Measurements from ENCODE around the gene PARD3. TPM values are rescaled to one million over a fixed set of nuclear protein-coding genes. Genes with fewer than 3 reads are reported as not detected.
"Not testable (repeated sequence)": the region's sequence is repeated elsewhere in the genome, so short reads cannot be mapped to it uniquely, and the experiment has no call there.

Gene PARD3
- total and polyA plus RNA-seq, 2 experiments from 2014 or later, result 47.2 to 59.7 TPM

DNA sequence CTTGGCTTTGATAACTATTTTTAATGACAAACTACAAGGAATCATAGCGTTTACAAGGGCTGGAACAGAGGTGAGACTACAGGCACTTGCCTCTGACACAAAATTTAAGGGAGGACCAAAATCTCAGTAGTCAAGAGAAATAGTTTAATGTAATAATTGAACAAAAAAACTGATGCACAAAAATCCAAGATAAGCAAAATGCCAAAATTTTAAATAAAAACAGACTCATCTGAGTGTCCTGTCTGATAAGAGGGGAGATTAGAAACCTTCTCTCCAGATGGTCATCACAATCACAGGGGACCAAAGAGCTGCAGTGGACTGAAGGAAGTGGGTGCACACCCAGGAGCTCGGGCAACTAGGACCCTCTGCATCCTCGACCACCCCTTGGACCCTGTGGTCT is 70.5 kb downstream of the PARD3 start:
- Histone ChIP-seq H3K9me3 (ENCODE audit: low read depth) (no peaks in the 10 kb centered on the region), H3K27me3 (no peaks in the 10 kb centered on the region), H3K27ac (no peak overlapping the region), H4K20me1 (ENCODE audit: insufficient read depth, poor library complexity, severe bottlenecking) (peaks cover 58% of the 10 kb centered on the region), H3K4me1 (ENCODE audit: insufficient read depth) (peaks cover 8% of the 10 kb centered on the region), H3K4me3 (no peak overlapping the region), H3K4me2 (no peak overlapping the region), H3K79me2 (peaks cover 95% of the 10 kb centered on the region), H3K36me3 (replicated peaks; ENCODE audit: insufficient read depth, low read depth) (no peaks in the 10 kb centered on the region), H3K9me2 (replicated peaks; ENCODE audit: insufficient read depth) (no peaks in the 10 kb centered on the region), H2AFZ (no peak overlapping the region)
- 92% methylated on average over 3 of the region's 3 CpGs for WGBS (ENCODE audit: low lambda C conversion rate, missing lambda C conversion rate)
- DNase-seq (ENCODE audit: low spot score), result no peak
- TF ChIP-seq, protein P1, sequence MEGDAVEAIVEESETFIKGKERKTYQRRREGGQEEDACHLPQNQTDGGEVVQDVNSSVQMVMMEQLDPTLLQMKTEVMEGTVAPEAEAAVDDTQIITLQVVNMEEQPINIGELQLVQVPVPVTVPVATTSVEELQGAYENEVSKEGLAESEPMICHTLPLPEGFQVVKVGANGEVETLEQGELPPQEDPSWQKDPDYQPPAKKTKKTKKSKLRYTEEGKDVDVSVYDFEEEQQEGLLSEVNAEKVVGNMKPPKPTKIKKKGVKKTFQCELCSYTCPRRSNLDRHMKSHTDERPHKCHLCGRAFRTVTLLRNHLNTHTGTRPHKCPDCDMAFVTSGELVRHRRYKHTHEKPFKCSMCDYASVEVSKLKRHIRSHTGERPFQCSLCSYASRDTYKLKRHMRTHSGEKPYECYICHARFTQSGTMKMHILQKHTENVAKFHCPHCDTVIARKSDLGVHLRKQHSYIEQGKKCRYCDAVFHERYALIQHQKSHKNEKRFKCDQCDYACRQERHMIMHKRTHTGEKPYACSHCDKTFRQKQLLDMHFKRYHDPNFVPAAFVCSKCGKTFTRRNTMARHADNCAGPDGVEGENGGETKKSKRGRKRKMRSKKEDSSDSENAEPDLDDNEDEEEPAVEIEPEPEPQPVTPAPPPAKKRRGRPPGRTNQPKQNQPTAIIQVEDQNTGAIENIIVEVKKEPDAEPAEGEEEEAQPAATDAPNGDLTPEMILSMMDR (IDR thresholded peaks at IDR 0.05; ENCODE audit: poor library complexity), result no peak
- TF ChIP-seq EZH2 (IDR thresholded peaks at IDR 0.05; ENCODE audit: borderline replicate concordance), result no peak
- TF ChIP-seq EZH2phosphoT487 (IDR thresholded peaks at IDR 0.05; ENCODE audit: low read depth, severe bottlenecking, unreplicated experiment), result no peak

DNA sequence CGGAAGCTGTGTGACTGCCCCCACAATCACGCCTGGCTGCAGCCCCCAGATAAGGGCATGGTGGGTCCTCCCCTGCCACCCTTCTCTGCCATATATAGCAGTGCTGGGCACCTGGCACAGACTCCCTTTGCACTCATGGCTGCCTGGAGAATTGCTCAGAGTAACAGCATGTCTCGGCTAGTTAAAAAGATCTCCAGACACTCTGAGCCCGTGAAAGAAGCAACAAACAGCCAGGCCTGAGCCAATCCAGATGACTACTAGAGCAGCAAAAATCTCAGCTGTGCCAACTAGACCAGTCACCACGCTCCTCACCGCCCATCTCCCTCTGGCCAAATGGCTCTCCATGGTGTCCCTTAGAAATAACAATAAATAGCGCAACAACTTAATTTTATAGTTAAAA is 71.3 kb downstream of the PARD3 start:
- Histone ChIP-seq H3K4me3 (no peak overlapping the region), H3K36me3 (replicated peaks; ENCODE audit: insufficient read depth, low read depth) (no peaks in the 10 kb centered on the region), H3K79me2 (peaks cover 96% of the 10 kb centered on the region), H3K9me3 (ENCODE audit: low read depth) (no peaks in the 10 kb centered on the region), H3K4me2 (no peak overlapping the region), H3K27me3 (no peaks in the 10 kb centered on the region), H3K4me1 (ENCODE audit: insufficient read depth) (peaks cover 16% of the 10 kb centered on the region), H3K27ac (no peak overlapping the region), H3K9me2 (replicated peaks; ENCODE audit: insufficient read depth) (no peaks in the 10 kb centered on the region), H4K20me1 (ENCODE audit: insufficient read depth, poor library complexity, severe bottlenecking) (peaks cover 58% of the 10 kb centered on the region), H2AFZ (no peak overlapping the region)
- DNase-seq (ENCODE audit: low spot score), result no peak
- WGBS (ENCODE audit: low lambda C conversion rate, missing lambda C conversion rate), result 70% methylated on average over 7 of the region's 7 CpGs
- TF ChIP-seq EZH2phosphoT487 (IDR thresholded peaks at IDR 0.05; ENCODE audit: low read depth, severe bottlenecking, unreplicated experiment) (no peak), EZH2 (IDR thresholded peaks at IDR 0.05; ENCODE audit: borderline replicate concordance) (no peak)
- TF ChIP-seq, protein P1 (IDR thresholded peaks at IDR 0.05; ENCODE audit: poor library complexity), result no peak

DNA sequence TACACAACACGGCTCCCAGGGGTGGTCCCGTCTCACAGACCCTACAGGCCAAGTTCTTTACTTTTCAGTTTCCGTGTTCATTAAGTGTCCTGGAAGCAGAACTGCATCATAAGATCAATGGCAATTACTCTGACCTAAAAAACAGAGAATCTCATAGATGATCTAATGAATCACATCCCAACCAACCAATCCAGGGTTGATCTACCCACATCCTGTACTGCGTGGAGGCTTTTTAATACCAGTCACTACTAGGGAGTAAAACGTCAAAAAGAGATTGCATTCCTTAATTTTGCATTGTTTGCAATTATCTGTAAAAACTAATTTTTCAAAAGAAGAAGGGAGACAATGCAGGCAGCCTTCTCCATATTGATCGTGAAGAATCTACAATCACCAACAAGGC is 72.6 kb downstream of the PARD3 start:
- Histone ChIP-seq H2AFZ (no peak overlapping the region), H4K20me1 (ENCODE audit: insufficient read depth, poor library complexity, severe bottlenecking) (peaks cover 52% of the 10 kb centered on the region), H3K4me3 (no peak overlapping the region), H3K79me2 (peaks cover 96% of the 10 kb centered on the region), H3K27ac (no peak overlapping the region), H3K9me2 (replicated peaks; ENCODE audit: insufficient read depth) (no peaks in the 10 kb centered on the region), H3K36me3 (replicated peaks; ENCODE audit: insufficient read depth, low read depth) (no peaks in the 10 kb centered on the region), H3K4me2 (no peak overlapping the region), H3K9me3 (ENCODE audit: low read depth) (no peaks in the 10 kb centered on the region), H3K4me1 (ENCODE audit: insufficient read depth) (peaks cover 26% of the 10 kb centered on the region), H3K27me3 (no peaks in the 10 kb centered on the region)
- TF ChIP-seq, protein P1 (IDR thresholded peaks at IDR 0.05; ENCODE audit: poor library complexity), result no peak
- no peak for TF ChIP-seq EZH2 (IDR thresholded peaks at IDR 0.05; ENCODE audit: borderline replicate concordance)
- no peak for TF ChIP-seq EZH2phosphoT487 (IDR thresholded peaks at IDR 0.05; ENCODE audit: low read depth, severe bottlenecking, unreplicated experiment)
- 95% methylated on average over 6 of the region's 6 CpGs for WGBS (ENCODE audit: low lambda C conversion rate, missing lambda C conversion rate)
- no peak for DNase-seq (ENCODE audit: low spot score)

DNA sequence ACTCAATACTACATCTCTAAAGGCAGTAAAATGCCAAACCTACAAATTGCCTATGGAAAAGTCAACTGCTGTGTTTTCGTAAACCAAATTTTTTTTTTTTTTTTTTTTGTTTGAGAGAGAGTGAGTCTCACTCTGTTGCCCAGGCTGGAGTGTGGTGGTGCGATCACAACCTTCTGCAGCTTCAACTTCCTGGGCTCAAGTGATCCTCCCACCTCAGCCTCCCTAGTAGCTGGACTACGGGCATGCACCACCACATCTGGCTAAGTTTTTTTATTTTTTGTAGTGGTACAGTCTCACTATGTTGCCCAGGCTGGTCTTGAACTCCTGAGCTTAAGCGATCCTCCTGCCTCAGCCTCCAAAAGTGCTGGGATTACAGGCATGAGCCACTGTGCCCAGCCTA is 74.0 kb downstream of the PARD3 start:
- H3K9me3 ChIP-seq (ENCODE audit: low read depth); DNase-seq (ENCODE audit: low spot score); H3K4me2 ChIP-seq; H3K27me3 ChIP-seq; H2AFZ ChIP-seq; H3K9me2 ChIP-seq (replicated peaks; ENCODE audit: insufficient read depth); H3K36me3 ChIP-seq (replicated peaks; ENCODE audit: insufficient read depth, low read depth); H3K27ac ChIP-seq; H3K4me3 ChIP-seq: not testable (repeated sequence)
- WGBS (ENCODE audit: low lambda C conversion rate, missing lambda C conversion rate), result 93% methylated on average over 4 of the region's 4 CpGs
- H3K79me2 ChIP-seq, result peaks cover 96% of the 10 kb centered on the region
- peaks cover 28% of the 10 kb centered on the region for H3K4me1 ChIP-seq (ENCODE audit: insufficient read depth)
- H4K20me1 ChIP-seq (ENCODE audit: insufficient read depth, poor library complexity, severe bottlenecking), result peaks cover 48% of the 10 kb centered on the region
